IMR-90 (cell line): ENCODE data around the gene PRPF8. TPM values are rescaled to one million over a fixed set of nuclear protein-coding genes. Genes with fewer than 3 reads are reported as not detected.

ENCODE experiments used
- ATAC-seq: fragments of 200-7000 bp; cut with Tn5 transposase; 2 replicates; pipeline ENCODE4 v1.9.1; 2020; ENCODE audit warnings: low read depth, mild to moderate bottlenecking, moderate library complexity
- BruUV-seq: library from RNA; stranded (reverse); fragments of 400-500 nt; replicated peaks from 2 replicates; lab custom pipeline; 2021; lab: Mats Ljungman, UMichigan
- CTCF ChIA-PET: fragments of 300-600 bp; formaldehyde crosslinking; extraction: SDS; loops from one replicate; lab custom pipeline; 2021; ENCODE audit warnings: antibody characterized with exemption; lab: Yijun Ruan, JAX
- POLR2A ChIA-PET: fragments of 300-600 bp; sonication (Branson Sonifier 250); formaldehyde crosslinking; loops from one replicate; lab custom pipeline; 2022; ENCODE audit warnings: antibody characterized with exemption; ENCODE audit not compliant: unreplicated experiment; lab: Charles Lee
- DNase-seq: peaks from one replicate; pipeline ENCODE4 v3.0.0; 2013
- H2AFZ ChIP-seq: replicated peaks from 2 replicates; pipeline ENCODE3; 2013; ENCODE audit warnings: low read length, mild to moderate bottlenecking; ENCODE audit not compliant: poor library complexity
- H2AK5ac ChIP-seq: 2 replicates; pipeline ENCODE4 v1.6.1; 2013; ENCODE audit warnings: low read depth, low read length, inconsistent platforms
- H2AK9ac ChIP-seq: replicated peaks from 2 replicates; pipeline ENCODE3; 2013; ENCODE audit warnings: mild to moderate bottlenecking, low read depth, low read length, moderate library complexity; ENCODE audit not compliant: poor library complexity
- H2BK120ac ChIP-seq: 2 replicates; pipeline ENCODE4 v1.6.1; 2013; ENCODE audit warnings: low read depth, low read length, inconsistent platforms
- H2BK15ac ChIP-seq: 3 replicates; pipeline ENCODE4 v1.6.1; 2013; ENCODE audit warnings: low read depth, low read length, inconsistent platforms
- H2BK20ac ChIP-seq: 2 replicates; pipeline ENCODE4 v1.6.1; 2013; ENCODE audit warnings: low read depth, mild to moderate bottlenecking, inconsistent platforms, low read length, moderate library complexity
- H2BK5ac ChIP-seq: 2 replicates; pipeline ENCODE4 v1.6.1; 2013; ENCODE audit warnings: mild to moderate bottlenecking, low read depth, low read length, inconsistent platforms; ENCODE audit not compliant: poor library complexity, severe bottlenecking
- H3K14ac ChIP-seq: replicated peaks from 2 replicates; pipeline ENCODE4 v1.6.1; 2013; ENCODE audit warnings: low read depth, low read length, inconsistent platforms
- H3K18ac ChIP-seq: 2 replicates; pipeline ENCODE4 v1.6.1; 2013; ENCODE audit warnings: low read depth, low read length, control low read depth
- H3K23ac ChIP-seq: 2 replicates; pipeline ENCODE4 v1.6.1; 2013; ENCODE audit warnings: low read depth, low read length, inconsistent platforms
- H3K27ac ChIP-seq: 2 replicates; pipeline ENCODE4 v1.5.1; 2013; ENCODE audit warnings: mild to moderate bottlenecking, control low read depth, low read length; ENCODE audit not compliant: insufficient read depth
- H3K27me3 ChIP-seq: 2 replicates; pipeline ENCODE4 v1.6.1; 2013; ENCODE audit warnings: low read length; ENCODE audit not compliant: control insufficient read depth, insufficient read depth
- H3K36me3 ChIP-seq: 2 replicates; pipeline ENCODE4 v1.6.1; 2013; ENCODE audit warnings: low read length, mixed read lengths; ENCODE audit not compliant: control insufficient read depth, insufficient read depth
- H3K4ac ChIP-seq: 2 replicates; pipeline ENCODE4 v1.6.1; 2013; ENCODE audit warnings: low read depth, low read length, inconsistent platforms
- H3K4me1 ChIP-seq: 2 replicates; pipeline ENCODE4 v1.6.1; 2013; ENCODE audit warnings: low read length, mixed read lengths; ENCODE audit not compliant: control insufficient read depth, insufficient read depth
- H3K4me2 ChIP-seq: 2 replicates; pipeline ENCODE4 v1.6.1; 2013; ENCODE audit warnings: low read depth, mild to moderate bottlenecking, control low read depth, low read length, moderate library complexity
- H3K4me3 ChIP-seq: 2 replicates; pipeline ENCODE4 v1.5.1; 2013; ENCODE audit warnings: low read depth, mild to moderate bottlenecking, control low read depth, low read length, moderate library complexity; ENCODE audit not compliant: insufficient read depth
- H3K56ac ChIP-seq: 2 replicates; pipeline ENCODE4 v1.6.1; 2013; ENCODE audit warnings: low read length, inconsistent platforms; ENCODE audit not compliant: insufficient read depth; ENCODE audit errors: extremely low read depth
- H3K79me1 ChIP-seq, 2 experiments: 2 replicates each; pipeline ENCODE4 v1.6.1; 2013; ENCODE audit warnings: low read length in 2 of 2, inconsistent platforms in 1 of 2, low read depth in 1 of 2
- H3K9ac ChIP-seq: 2 replicates; pipeline ENCODE4 v1.6.1; 2013; ENCODE audit warnings: low read depth, low read length, control low read depth
- H3K9me1 ChIP-seq: 2 replicates; pipeline ENCODE4 v1.6.1; 2013; ENCODE audit warnings: low read length, inconsistent platforms; ENCODE audit not compliant: insufficient read depth
- H3K9me3 ChIP-seq: 2 replicates; pipeline ENCODE4 v1.6.1; 2013; ENCODE audit warnings: low read length; ENCODE audit not compliant: control insufficient read depth, insufficient read depth
- H4K20me1 ChIP-seq: 2 replicates; pipeline ENCODE4 v1.6.1; 2013; ENCODE audit warnings: low read length, inconsistent platforms; ENCODE audit not compliant: insufficient read depth
- H4K5ac ChIP-seq: 2 replicates; pipeline ENCODE4 v1.6.1; 2013; ENCODE audit warnings: mild to moderate bottlenecking, low read depth, low read length, control low read depth
- H4K8ac ChIP-seq, 2 experiments: 2 replicates each; pipeline ENCODE4 v1.6.1; 2013; ENCODE audit warnings: low read depth in 2 of 2, low read length in 2 of 2, control low read depth in 1 of 2, inconsistent platforms in 1 of 2
- H4K91ac ChIP-seq: 2 replicates; pipeline ENCODE4 v1.6.1; 2013; ENCODE audit warnings: low read depth, low read length, inconsistent platforms; ENCODE audit not compliant: insufficient read depth
- BHLHE40 ChIP-seq: fragments of 150-350 bp; IDR thresholded peaks from 2 replicates; pipeline ENCODE4 v1.6.1; 2016; ENCODE audit warnings: mild to moderate bottlenecking, low read depth, low read length
- CTCF ChIP-seq: conservative IDR thresholded peaks from 2 replicates; pipeline ENCODE4 v1.5.1; 2012; ENCODE audit warnings: mild to moderate bottlenecking, low read depth, low read length, improper control_type of control experiment
- MAFK ChIP-seq: IDR thresholded peaks from 2 replicates; pipeline ENCODE4 v1.6.1; 2012; ENCODE audit warnings: low read depth, low read length, improper control_type of control experiment
- MAZ ChIP-seq: IDR thresholded peaks from 2 replicates; pipeline ENCODE4 v1.6.1; 2012; ENCODE audit warnings: low read depth, mild to moderate bottlenecking, low read length, improper control_type of control experiment, moderate library complexity, borderline replicate concordance
- MXI1 ChIP-seq: IDR thresholded peaks from 2 replicates; pipeline ENCODE4 v1.6.1; 2012; ENCODE audit warnings: low read depth, mild to moderate bottlenecking, low read length, moderate library complexity, borderline replicate concordance
- RAD21 ChIP-seq: IDR thresholded peaks from 2 replicates; pipeline ENCODE4 v1.6.1; 2012; ENCODE audit warnings: low read length, improper control_type of control experiment
- USF2 ChIP-seq: fragments of 150-350 bp; IDR thresholded peaks from 2 replicates; pipeline ENCODE4 v1.6.1; 2017; ENCODE audit warnings: mild to moderate bottlenecking, antibody characterized with exemption, low read length, low read depth
- WGBS, 2 experiments: methylation state at CpG; one replicate each; pipeline versions ENCODE4 v1.1.5 to v1.1.7; 2013; ENCODE audit warnings: missing lambda C conversion rate in 2 of 2; ENCODE audit not compliant: insufficient read length in 1 of 2; ENCODE audit errors: extremely low coverage in 2 of 2; 5-methylcytosine and 5-hydroxymethylcytosine counted together
- dilution Hi-C: fragments of 300-500 bp; cut with HindIII; formaldehyde crosslinking; loops from one replicate; pipeline ENCODE4 v1.14.3; 2018; ENCODE audit warnings: low sequenced_read_pairs; ENCODE audit not compliant: unreplicated experiment
- in situ Hi-C: fragments of 300-500 bp; cut with MboI; formaldehyde crosslinking; loops from 3 replicates; pipeline ENCODE4 v1.14.3; 2019; ENCODE audit warnings: low sequenced_read_pairs, inconsistent platforms, mixed read lengths
- intact Hi-C: fragments of 100-400 bp; cut with micrococcal nuclease; formaldehyde crosslinking; loops from 2 replicates; pipeline ENCODE4 v1.10.0; 2022
- polyA plus RNA-seq, 3 experiments: library from polyadenylated mRNA; depleted of rRNA; stranded (reverse); fragments of >200 nt; gene quantifications; 2 replicates each; pipeline ENCODE4 v1.2.3, GENCODE V29; 2012; ENCODE audit warnings: low replicate concordance in 1 of 3
- total RNA-seq: library from RNA; depleted of rRNA; stranded (reverse); fragments of >200 nt; gene quantifications from 2 replicates; pipeline ENCODE4 v1.2.3, GENCODE V29; 2012

PRPF8 gene
- total and polyA plus RNA-seq, 2 of the 4 experiments (the other 2 are of a cell fraction) = 141 to 160 TPM

GRCh38 chr17:1695365-1695764 lies 10.7 kb upstream of the PRPF8 start:
- Histone ChIP-seq H4K91ac (no peak overlapping the region), H3K4ac (no peak overlapping the region), H2BK5ac (no peak overlapping the region), H3K4me3 (no peak overlapping the region), H4K5ac (no peak overlapping the region), H3K9ac (no peak overlapping the region), H3K9me3 (peaks cover 3% of the 10 kb centered on the region; the same call in 1 of the 2 replicates), H2BK20ac (no peak overlapping the region), H3K27ac (no peak overlapping the region), H2BK120ac (no peak overlapping the region), H4K20me1 (no peaks in the 10 kb centered on the region), H2BK15ac (no peak overlapping the region), H3K36me3 (no peaks in the 10 kb centered on the region), H3K56ac (no peak overlapping the region), H2AK9ac (no peak overlapping the region), H3K79me1 (no peaks in the 10 kb centered on the region), H3K9me1 (no peaks in the 10 kb centered on the region), H2AK5ac (no peak overlapping the region), H3K27me3 (no peaks in the 10 kb centered on the region), H4K8ac (no peak overlapping the region), H3K4me2 (no peak overlapping the region), H2AFZ (no peak overlapping the region), H3K18ac (no peak overlapping the region), H3K14ac (no peak overlapping the region), H3K4me1 (peaks cover 4% of the 10 kb centered on the region; the same call in 1 of the 2 replicates), H3K23ac (no peak overlapping the region)
- intact Hi-C loops = no loop called here
- ATAC-seq (no peak), DNase-seq (no peak)
- WGBS, 2 experiments = no CpG with 5 or more reads among the region's 8 CpGs
- TF ChIP-seq MAFK (no peak), BHLHE40 (no peak), MAZ (no peak), MXI1 (no peak), CTCF (no peak), USF2 (no peak), RAD21 (no peak)
- POLR2A ChIA-PET = no interaction called here
- in situ Hi-C loops = no loop called here
- CTCF ChIA-PET = no interaction called here
- dilution Hi-C loops = no loop called here
- BruUV-seq = no TSS peak
